HG02623 (cell line): Measurements from ENCODE around the gene ERO1A.
"Not testable (repeated sequence)": the region's sequence is repeated elsewhere in the genome, so short reads cannot be mapped to it uniquely, and the experiment has no call there.

Source experiments
- ATAC-seq: cut with Tn5 transposase; IDR thresholded peaks from one replicate; pipeline ENCODE4 v1.9.1; 2021; ENCODE audit warnings: moderate library complexity; ENCODE audit not compliant: unreplicated experiment

Gene ERO1A

GRCh38 chr14:52695481-52696091 is at the start of gene ERO1A:
Gene ERO1A (minus strand): TSS chr14:52695558. CDS start chr14:52695481, 77 bp downstream.
- peak; percentile 61 for ATAC-seq

- no peak for ATAC-seq
Observed at GRCh38 chr14:52741865-52742264, 46.5 kb upstream of the ERO1A start.

GRCh38 chr14:52740751-52741150 is 45.4 kb upstream of the ERO1A start:
- no peak for ATAC-seq

GRCh38 chr14:52738409-52738808 is 43.1 kb upstream of the ERO1A start:
- no peak for ATAC-seq

- no peak for ATAC-seq
Observed at GRCh38 chr14:52735921-52736489, 40.6 kb upstream of the ERO1A start.

GRCh38 chr14:52733824-52734223 is 38.5 kb upstream of the ERO1A start:
- ATAC-seq = no peak

GRCh38 chr14:52730709-52731111 is 35.4 kb upstream of the ERO1A start:
- ATAC-seq = no peak

GRCh38 chr14:52729925-52730708 is 34.8 kb upstream of the ERO1A start, which contains the start of gene STYX:
Gene STYX (plus strand): TSS chr14:52730166. CDS start chr14:52730475, 309 bp downstream.
- peak; percentile 94 for ATAC-seq

GRCh38 chr14:52729585-52729924 is 34.2 kb upstream of the ERO1A start:
- ATAC-seq = no peak

GRCh38 chr14:52729035-52729434 is 33.7 kb upstream of the ERO1A start:
- ATAC-seq = not testable (repeated sequence)

- not testable (repeated sequence) for ATAC-seq
Observed at GRCh38 chr14:52727509-52727908, 32.2 kb upstream of the ERO1A start.

- no peak for ATAC-seq
Observed at GRCh38 chr14:52724360-52724644, 28.9 kb upstream of the ERO1A start.

- ATAC-seq = no peak
Observed at GRCh38 chr14:52723514-52724359, 28.4 kb upstream of the ERO1A start.

GRCh38 chr14:52716155-52716554 is 20.8 kb upstream of the ERO1A start:
- no peak for ATAC-seq

GRCh38 chr14:52711666-52712065 is 16.3 kb upstream of the ERO1A start:
- ATAC-seq = no peak

GRCh38 chr14:52706724-52707706 is 11.7 kb upstream of the ERO1A start, which contains the start of gene PSMC6:
Gene PSMC6 (plus strand): TSS chr14:52707200. CDS start chr14:52707220, 20 bp downstream.
- ATAC-seq = peak; percentile 99

GRCh38 chr14:52706286-52706685 is 10.9 kb upstream of the ERO1A start:
- no peak for ATAC-seq

- ATAC-seq = no peak
Observed at GRCh38 chr14:52703664-52704063, 8.3 kb upstream of the ERO1A start.

- no peak for ATAC-seq
Observed at GRCh38 chr14:52703225-52703624, 7.9 kb upstream of the ERO1A start.

GRCh38 chr14:52701223-52701622 is 5.9 kb upstream of the ERO1A start:
- ATAC-seq = no peak
